Measurements from ENCODE around the gene SNX1. TPM values are rescaled to one million over a fixed set of nuclear protein-coding genes. Genes with fewer than 3 reads are reported as not detected.

Gene SNX1
- total and polyA plus RNA-seq, 2 donors (not counting 3 experiments of a cell fraction or from before 2014, with no cell fraction given) = 56.0 to 113 TPM

DNA sequence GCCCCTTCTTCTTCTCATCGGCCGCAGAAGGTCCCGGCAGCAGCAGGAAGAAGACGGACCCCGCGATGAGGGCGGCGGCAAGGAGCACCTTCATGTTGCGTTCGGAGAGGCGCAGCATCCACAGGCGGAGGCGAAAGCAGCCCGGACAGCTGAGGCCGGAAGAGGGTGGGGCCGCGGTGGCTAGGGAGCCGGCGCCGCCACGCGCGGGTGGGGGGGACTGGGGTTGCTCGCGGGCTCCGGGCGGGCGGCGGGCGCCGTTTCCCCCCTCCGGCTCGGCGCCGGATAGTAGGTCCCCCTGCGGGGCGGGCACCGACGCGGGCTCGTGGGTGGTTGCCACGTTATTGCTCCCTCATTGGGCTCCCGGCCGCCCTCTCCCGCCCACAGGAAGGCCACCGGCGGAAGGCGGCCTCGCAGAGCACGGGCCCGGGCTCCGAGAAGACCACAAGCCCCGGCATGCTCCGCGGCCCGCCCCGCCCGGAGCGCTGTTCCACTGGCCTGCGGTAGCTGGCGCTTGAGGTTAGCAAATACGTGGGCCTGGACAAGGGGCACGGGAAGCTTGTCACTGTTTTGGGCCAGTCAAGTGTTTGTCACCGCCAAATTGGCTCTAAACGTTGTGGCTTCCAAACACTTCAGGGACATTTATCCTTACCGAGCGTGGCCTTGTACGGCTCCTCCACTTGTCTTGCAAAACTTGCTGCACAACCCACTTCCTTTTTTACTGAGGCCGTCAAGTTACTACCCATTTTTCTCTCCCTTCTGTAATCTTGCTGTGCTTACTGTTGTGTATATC is 67.3 kb downstream of the SNX1 start, which contains the start of gene PPIB:
Gene PPIB (minus strand): TSS at position 154 of the 790 bp plus-strand sequence. CDS start 36 bp downstream, at position 118.
- peak; percentile 92 for FAIRE-seq
- Histone ChIP-seq H3K27ac (ENCODE audit: insufficient read depth, low read depth, low read length) (peak within 1 kb of the TSS; percentile 70), H3K4me3 (replicated peaks in 1 of 3; ENCODE audit: insufficient read depth in 1 of 3, low read depth in 1 of 3, low read length in 3 of 3) (peak within 1 kb of the TSS; percentile 77 to 96 (median 94)), H3K4me1 (ENCODE audit: control insufficient read depth, extremely low read depth, insufficient read depth, low read length) (peaks cover 16% of the 10 kb centered on the region), H2AFZ (ENCODE audit: low read depth, low read length) (peak within 1 kb of the TSS; percentile 95), H3K9me1 (replicated peaks; ENCODE audit: control insufficient read depth, extremely low read depth, insufficient read depth, low read length) (no peaks in the 10 kb centered on the region), H3K79me2 (ENCODE audit: control insufficient read depth, insufficient read depth, low read length) (peaks cover 38% of the 10 kb centered on the region), H3K9ac (replicated peaks; ENCODE audit: extremely low read depth, insufficient read depth, low read length) (peak within 1 kb of the TSS; percentile 93), H3K4me2 (ENCODE audit: insufficient read depth, low read length) (peak within 1 kb of the TSS; percentile 89), H3K27me3 (ENCODE audit: control insufficient read depth in 2 of 2, insufficient read depth in 2 of 2, low read length in 2 of 2) (no peaks in the 10 kb centered on the region), H3K36me3 (ENCODE audit: control insufficient read depth in 2 of 2, extremely low read depth in 1 of 2, insufficient read depth in 2 of 2, low read length in 2 of 2) (peaks cover 9 to 21% of the 10 kb centered on the region in 2 experiments), H3K9me3 (replicated peaks; ENCODE audit: control insufficient read depth, insufficient read depth, low read length) (no peaks in the 10 kb centered on the region), H4K20me1 (replicated peaks; ENCODE audit: control insufficient read depth, extremely low read depth, insufficient read depth, low read length) (no peaks in the 10 kb centered on the region)
- dilution Hi-C loops (cut with MboI; ENCODE audit: extremely low pct_ligation_motif_present, low sequenced_read_pairs) (no loop called here), intact Hi-C loops (cut with micrococcal nuclease) (loop anchor here (1.0 to 2.0 kb wide), 3 partner anchors 85 to 224 kb away; partner anchors contain the start of genes CSNK1G1 and TRIP4)
- ChIA-PET CTCF (interaction anchor here (1.0 to 3.3 kb wide), 9 partner anchors 9 to 490 kb away, joined by 3 to 33 read pairs (median 4); partner anchors contain the start of genes CSNK1G1 and TRIP4), POLR2A (interaction anchor here (0.6 to 1.7 kb wide), 3 partner anchors 19 to 225 kb away, joined by 3 to 8 read pairs (median 7); partner anchors contain the start of gene TRIP4)
- peak; percentile 98 for DNase-seq (ENCODE audit: low read depth, low spot score)
- TF ChIP-seq, protein P1, sequence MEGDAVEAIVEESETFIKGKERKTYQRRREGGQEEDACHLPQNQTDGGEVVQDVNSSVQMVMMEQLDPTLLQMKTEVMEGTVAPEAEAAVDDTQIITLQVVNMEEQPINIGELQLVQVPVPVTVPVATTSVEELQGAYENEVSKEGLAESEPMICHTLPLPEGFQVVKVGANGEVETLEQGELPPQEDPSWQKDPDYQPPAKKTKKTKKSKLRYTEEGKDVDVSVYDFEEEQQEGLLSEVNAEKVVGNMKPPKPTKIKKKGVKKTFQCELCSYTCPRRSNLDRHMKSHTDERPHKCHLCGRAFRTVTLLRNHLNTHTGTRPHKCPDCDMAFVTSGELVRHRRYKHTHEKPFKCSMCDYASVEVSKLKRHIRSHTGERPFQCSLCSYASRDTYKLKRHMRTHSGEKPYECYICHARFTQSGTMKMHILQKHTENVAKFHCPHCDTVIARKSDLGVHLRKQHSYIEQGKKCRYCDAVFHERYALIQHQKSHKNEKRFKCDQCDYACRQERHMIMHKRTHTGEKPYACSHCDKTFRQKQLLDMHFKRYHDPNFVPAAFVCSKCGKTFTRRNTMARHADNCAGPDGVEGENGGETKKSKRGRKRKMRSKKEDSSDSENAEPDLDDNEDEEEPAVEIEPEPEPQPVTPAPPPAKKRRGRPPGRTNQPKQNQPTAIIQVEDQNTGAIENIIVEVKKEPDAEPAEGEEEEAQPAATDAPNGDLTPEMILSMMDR (IDR thresholded peaks at IDR 0.05; ENCODE audit: extremely low read depth in 1 of 2, insufficient read depth in 1 of 2, low read depth in 1 of 2, low read length in 2 of 2) = peak; percentile 39 to 59
- TF ChIP-seq, protein P2, sequence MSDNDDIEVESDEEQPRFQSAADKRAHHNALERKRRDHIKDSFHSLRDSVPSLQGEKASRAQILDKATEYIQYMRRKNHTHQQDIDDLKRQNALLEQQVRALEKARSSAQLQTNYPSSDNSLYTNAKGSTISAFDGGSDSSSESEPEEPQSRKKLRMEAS (IDR thresholded peaks at IDR 0.05; ENCODE audit: insufficient read depth, insufficient read length) = no peak
- TF ChIP-seq POLR2AphosphoS5 (IDR thresholded peaks at IDR 0.05; ENCODE audit: insufficient read depth, low read depth, low read length) (peak; percentile 98), FOS (IDR thresholded peaks at IDR 0.05; ENCODE audit: borderline replicate concordance, insufficient read depth, low read length) (no peak), GATA2 (IDR thresholded peaks at IDR 0.05; ENCODE audit: insufficient read depth, insufficient read length, low read depth, low read length) (no peak), POLR2A (IDR thresholded peaks at IDR 0.05; ENCODE audit: low read depth, low read length) (peak; percentile 95)
- BruUV-seq (replicated peaks) = no TSS peak

Data from endothelial cell of umbilical vein (primary cell).